ENCODE measurements around the gene SOS1.
"Not testable (repeated sequence)": the region's sequence is repeated elsewhere in the genome, so short reads cannot be mapped to it uniquely, and the experiment has no call there.

The SOS1 gene

GRCh38 chr2:38940746-38941145, 180.1 kb downstream of the SOS1 start:
- no peaks in the 10 kb centered on the region for H3K9me3 ChIP-seq (ENCODE audit: control insufficient read depth, insufficient read depth, low read length)
- no peaks in the 10 kb centered on the region for H3K79me2 ChIP-seq (ENCODE audit: control insufficient read depth, low read length)
- no peak overlapping the region for H3K27ac ChIP-seq (ENCODE audit: low read depth, low read length)
- H3K4me1 ChIP-seq (ENCODE audit: control insufficient read depth, low read length): 0 out of 2 replicates have a peak, but pooled peaks cover 4% of the 10 kb centered on the region
- no peak for TF ChIP-seq EZH2phosphoT487 (IDR thresholded peaks at IDR 0.05; ENCODE audit: borderline replicate concordance, low read length)
- TF ChIP-seq CTCF (IDR thresholded peaks at IDR 0.05; ENCODE audit: low read depth, low read length, poor library complexity, severe bottlenecking): no peak
- no peaks in the 10 kb centered on the region for H4K20me1 ChIP-seq (ENCODE audit: control insufficient read depth, insufficient read depth, low read depth, low read length)
- H3K4me3 ChIP-seq (ENCODE audit: low read length): no peak overlapping the region
- H3F3A ChIP-seq (ENCODE audit: control insufficient read depth, insufficient read depth): no peaks in the 10 kb centered on the region
- H3K36me3 ChIP-seq (ENCODE audit: control insufficient read depth, low read length): no peaks in the 10 kb centered on the region
- 0 out of 2 replicates have a peak, but pooled peaks cover 3% of the 10 kb centered on the region for H3K27me3 ChIP-seq (ENCODE audit: control insufficient read depth, low read length)
- H3K9me2 ChIP-seq (replicated peaks; ENCODE audit: control insufficient read depth, low read length): no peaks in the 10 kb centered on the region
- no peak overlapping the region for H3K4me2 ChIP-seq (ENCODE audit: low read length)

DNA sequence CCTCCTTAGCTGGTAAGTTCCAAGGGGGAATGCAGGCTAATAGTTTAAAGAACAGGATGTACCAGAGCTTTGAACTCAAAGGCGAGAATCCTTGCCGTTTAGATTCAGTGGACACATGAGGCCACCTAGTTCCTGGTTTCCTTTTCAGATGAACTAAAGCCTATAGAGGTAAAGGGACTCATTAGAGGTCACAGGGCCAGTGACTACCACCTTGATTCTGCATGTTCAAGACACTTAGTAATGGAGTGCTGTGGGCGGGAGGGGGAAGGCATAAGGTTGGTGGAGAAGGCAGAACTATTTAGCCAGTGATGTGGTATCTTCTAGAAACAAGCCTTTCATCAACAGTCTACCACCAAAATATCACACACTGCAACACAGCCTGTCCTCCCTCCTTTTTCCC, 183.3 kb downstream of the SOS1 start:
- Histone ChIP-seq H3K9me3 (ENCODE audit: control insufficient read depth, insufficient read depth, low read length) (no peaks in the 10 kb centered on the region), H3K4me2 (ENCODE audit: low read length) (no peak overlapping the region), H3K9me2 (replicated peaks; ENCODE audit: control insufficient read depth, low read length) (no peaks in the 10 kb centered on the region), H3K36me3 (ENCODE audit: control insufficient read depth, low read length) (no peaks in the 10 kb centered on the region), H3K4me1 (ENCODE audit: control insufficient read depth, low read length) (0 out of 2 replicates have a peak, but pooled peaks cover 4% of the 10 kb centered on the region), H3K4me3 (ENCODE audit: low read length) (no peak overlapping the region), H3F3A (ENCODE audit: control insufficient read depth, insufficient read depth) (no peaks in the 10 kb centered on the region), H3K27ac (ENCODE audit: low read depth, low read length) (no peak overlapping the region), H3K27me3 (ENCODE audit: control insufficient read depth, low read length) (0 out of 2 replicates have a peak, but pooled peaks cover 3% of the 10 kb centered on the region), H4K20me1 (ENCODE audit: control insufficient read depth, insufficient read depth, low read depth, low read length) (no peaks in the 10 kb centered on the region), H3K79me2 (ENCODE audit: control insufficient read depth, low read length) (no peaks in the 10 kb centered on the region)
- no peak for TF ChIP-seq EZH2phosphoT487 (IDR thresholded peaks at IDR 0.05; ENCODE audit: borderline replicate concordance, low read length)
- TF ChIP-seq CTCF (IDR thresholded peaks at IDR 0.05; ENCODE audit: low read depth, low read length, poor library complexity, severe bottlenecking): no peak

DNA sequence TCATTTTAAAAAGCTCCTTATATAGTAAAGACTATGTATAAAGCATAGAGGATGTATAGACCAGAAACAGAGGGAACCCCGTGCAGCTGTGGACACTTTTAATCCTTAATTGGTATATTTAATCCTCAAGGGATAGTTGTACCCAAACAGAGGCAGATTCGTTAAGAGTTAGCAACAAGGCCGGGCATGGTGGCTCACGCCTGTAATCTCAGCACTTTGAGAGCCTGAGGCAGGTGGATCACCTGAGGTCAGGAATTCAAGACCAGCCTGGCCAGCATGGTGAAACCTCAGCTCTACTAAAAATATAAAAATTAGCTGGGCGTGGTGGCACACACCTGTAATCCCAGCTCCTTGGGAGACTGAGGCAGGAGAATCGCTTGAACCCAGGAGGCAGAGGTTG, 184.3 kb downstream of the SOS1 start:
- H3F3A ChIP-seq (ENCODE audit: control insufficient read depth, insufficient read depth); H3K4me2 ChIP-seq (ENCODE audit: low read length); H3K4me3 ChIP-seq (ENCODE audit: low read length); H3K79me2 ChIP-seq (ENCODE audit: control insufficient read depth, low read length); H3K27me3 ChIP-seq (ENCODE audit: control insufficient read depth, low read length); H3K4me1 ChIP-seq (ENCODE audit: control insufficient read depth, low read length); H3K9me2 ChIP-seq (replicated peaks; ENCODE audit: control insufficient read depth, low read length); H4K20me1 ChIP-seq (ENCODE audit: control insufficient read depth, insufficient read depth, low read depth, low read length); H3K27ac ChIP-seq (ENCODE audit: low read depth, low read length); H3K9me3 ChIP-seq (ENCODE audit: control insufficient read depth, insufficient read depth, low read length); H3K36me3 ChIP-seq (ENCODE audit: control insufficient read depth, low read length): not testable (repeated sequence)

- Histone ChIP-seq H3K4me2 (ENCODE audit: low read length) (no peak overlapping the region), H3K9me2 (replicated peaks; ENCODE audit: control insufficient read depth, low read length) (no peaks in the 10 kb centered on the region), H3K4me3 (ENCODE audit: low read length) (no peak overlapping the region), H3K79me2 (ENCODE audit: control insufficient read depth, low read length) (no peaks in the 10 kb centered on the region), H3K9me3 (ENCODE audit: control insufficient read depth, insufficient read depth, low read length) (no peaks in the 10 kb centered on the region), H3K36me3 (ENCODE audit: control insufficient read depth, low read length) (no peaks in the 10 kb centered on the region), H4K20me1 (ENCODE audit: control insufficient read depth, insufficient read depth, low read depth, low read length) (no peaks in the 10 kb centered on the region), H3K27me3 (ENCODE audit: control insufficient read depth, low read length) (0 out of 2 replicates have a peak, but pooled peaks cover 2% of the 10 kb centered on the region), H3K27ac (ENCODE audit: low read depth, low read length) (no peak overlapping the region), H3K4me1 (ENCODE audit: control insufficient read depth, low read length) (0 out of 2 replicates have a peak, but pooled peaks cover 4% of the 10 kb centered on the region), H3F3A (ENCODE audit: control insufficient read depth, insufficient read depth) (no peaks in the 10 kb centered on the region)
- TF ChIP-seq EZH2phosphoT487 (IDR thresholded peaks at IDR 0.05; ENCODE audit: borderline replicate concordance, low read length): no peak
- TF ChIP-seq CTCF (IDR thresholded peaks at IDR 0.05; ENCODE audit: low read depth, low read length, poor library complexity, severe bottlenecking): no peak
Observed at GRCh38 chr2:38935568-38936172, 185.2 kb downstream of the SOS1 start.
